Measurements from ENCODE around the gene GRIK4.

DNA sequence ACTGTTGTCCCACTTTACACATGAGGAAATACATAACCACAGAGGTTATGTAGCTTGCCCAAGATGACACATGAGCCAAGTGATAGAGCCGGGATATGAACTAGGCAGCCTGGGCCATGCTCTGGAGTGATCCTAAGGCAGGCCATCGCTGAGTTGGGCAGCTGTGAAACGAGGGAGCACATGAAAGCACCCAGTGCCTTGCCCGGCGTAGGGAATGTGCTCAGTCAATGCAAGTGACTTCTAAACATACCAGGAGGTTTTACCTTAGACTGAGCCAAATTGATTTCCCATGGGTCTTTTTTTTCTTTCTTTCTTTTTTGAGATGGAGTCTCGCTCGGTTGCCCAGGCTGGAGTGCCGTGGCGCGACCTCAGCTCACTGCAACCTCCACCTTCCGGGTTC lies 10.5 kb downstream of the GRIK4 start:
- TF ChIP-seq, protein P1, sequence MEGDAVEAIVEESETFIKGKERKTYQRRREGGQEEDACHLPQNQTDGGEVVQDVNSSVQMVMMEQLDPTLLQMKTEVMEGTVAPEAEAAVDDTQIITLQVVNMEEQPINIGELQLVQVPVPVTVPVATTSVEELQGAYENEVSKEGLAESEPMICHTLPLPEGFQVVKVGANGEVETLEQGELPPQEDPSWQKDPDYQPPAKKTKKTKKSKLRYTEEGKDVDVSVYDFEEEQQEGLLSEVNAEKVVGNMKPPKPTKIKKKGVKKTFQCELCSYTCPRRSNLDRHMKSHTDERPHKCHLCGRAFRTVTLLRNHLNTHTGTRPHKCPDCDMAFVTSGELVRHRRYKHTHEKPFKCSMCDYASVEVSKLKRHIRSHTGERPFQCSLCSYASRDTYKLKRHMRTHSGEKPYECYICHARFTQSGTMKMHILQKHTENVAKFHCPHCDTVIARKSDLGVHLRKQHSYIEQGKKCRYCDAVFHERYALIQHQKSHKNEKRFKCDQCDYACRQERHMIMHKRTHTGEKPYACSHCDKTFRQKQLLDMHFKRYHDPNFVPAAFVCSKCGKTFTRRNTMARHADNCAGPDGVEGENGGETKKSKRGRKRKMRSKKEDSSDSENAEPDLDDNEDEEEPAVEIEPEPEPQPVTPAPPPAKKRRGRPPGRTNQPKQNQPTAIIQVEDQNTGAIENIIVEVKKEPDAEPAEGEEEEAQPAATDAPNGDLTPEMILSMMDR (IDR thresholded peaks at IDR 0.05; ENCODE audit: insufficient read depth, low read depth, low read length): no peak
- TF ChIP-seq EZH2 (IDR thresholded peaks at IDR 0.05; ENCODE audit: insufficient read depth, low read length): no peak
